MG63 (cell line): ENCODE measurements around the gene KCNC4. TPM values are rescaled to one million over a fixed set of nuclear protein-coding genes. Genes with fewer than 3 reads are reported as not detected.

Experiments used
- DNase-seq: peaks from one replicate; pipeline ENCODE4 v3.0.0-alpha.2; 2020
- H3K27me3 ChIP-seq: fragments of 250-450 bp; sonication (Bioruptor Pico); 2 replicates; pipeline ENCODE4 v1.5.1; 2020; ENCODE audit warnings: mild to moderate bottlenecking, moderate library complexity
- H3K36me3 ChIP-seq: fragments of 250-450 bp; sonication (Bioruptor Pico); 2 replicates; pipeline ENCODE4 v1.5.1; 2020; ENCODE audit warnings: mild to moderate bottlenecking, moderate library complexity
- H3K4me3 ChIP-seq: fragments of 250-450 bp; sonication (Bioruptor Pico); 2 replicates; pipeline ENCODE4 v1.5.1; 2020; ENCODE audit warnings: mild to moderate bottlenecking, moderate library complexity
- H3K9me3 ChIP-seq: fragments of 250-450 bp; sonication (Bioruptor Pico); 2 replicates; pipeline ENCODE4 v1.5.1; 2020; ENCODE audit warnings: mild to moderate bottlenecking, moderate library complexity
- total RNA-seq: library from RNA; depleted of rRNA; stranded (reverse); fragments of >200 nt; shearing (Covaris generic); gene quantifications from 2 replicates; pipeline ENCODE4 v1.2.3, GENCODE V29; 2014; ENCODE audit warnings: low replicate concordance

The KCNC4 gene
- total RNA-seq, 1 experiment from 2014 or later = 4.4 TPM

- Histone ChIP-seq H3K36me3 (no peaks in the 10 kb centered on the region; the same call in 1 of the 2 replicates), H3K4me3 (no peak overlapping the region), H3K9me3 (no peaks in the 10 kb centered on the region), H3K27me3 (no peaks in the 10 kb centered on the region)
- peak; percentile 57 for DNase-seq
Measured at GRCh38 chr1:110235834-110236682, 25.9 kb downstream of the KCNC4 start.

GRCh38 chr1:110237386-110238152, 27.5 kb downstream of the KCNC4 start:
- no peaks in the 10 kb centered on the region for H3K9me3 ChIP-seq
- no peak overlapping the region for H3K4me3 ChIP-seq
- no peak for DNase-seq
- H3K36me3 ChIP-seq = no peaks in the 10 kb centered on the region; the same call in 1 of the 2 replicates
- no peaks in the 10 kb centered on the region for H3K27me3 ChIP-seq

- no peak overlapping the region for H3K4me3 ChIP-seq
- H3K36me3 ChIP-seq = no peaks in the 10 kb centered on the region; the same call in 1 of the 2 replicates
- DNase-seq = no peak
- H3K9me3 ChIP-seq = no peaks in the 10 kb centered on the region
- H3K27me3 ChIP-seq = no peaks in the 10 kb centered on the region; the same call in 1 of the 2 replicates
Measured at GRCh38 chr1:110239441-110240430, 29.6 kb downstream of the KCNC4 start.

- no peak for DNase-seq
- Histone ChIP-seq H3K36me3 (no peaks in the 10 kb centered on the region; the same call in 1 of the 2 replicates), H3K9me3 (no peaks in the 10 kb centered on the region), H3K27me3 (no peaks in the 10 kb centered on the region; the same call in 1 of the 2 replicates), H3K4me3 (no peak overlapping the region)
Measured at GRCh38 chr1:110240476-110241210, 30.5 kb downstream of the KCNC4 start.

GRCh38 chr1:110241516-110241915, 31.4 kb downstream of the KCNC4 start:
- no peaks in the 10 kb centered on the region; the same call in 1 of the 2 replicates for H3K27me3 ChIP-seq
- H3K36me3 ChIP-seq = no peaks in the 10 kb centered on the region; the same call in 1 of the 2 replicates
- H3K9me3 ChIP-seq = no peaks in the 10 kb centered on the region
- no peak for DNase-seq
- no peak overlapping the region for H3K4me3 ChIP-seq

- no peak overlapping the region for H3K4me3 ChIP-seq
- H3K9me3 ChIP-seq = no peaks in the 10 kb centered on the region
- H3K36me3 ChIP-seq = no peaks in the 10 kb centered on the region
- no peak for DNase-seq
- H3K27me3 ChIP-seq = no peaks in the 10 kb centered on the region; the same call in 1 of the 2 replicates
Measured at GRCh38 chr1:110242062-110242461, 31.9 kb downstream of the KCNC4 start.

GRCh38 chr1:110242731-110243130, 32.6 kb downstream of the KCNC4 start:
- H3K4me3 ChIP-seq = no peak overlapping the region
- H3K27me3 ChIP-seq = no peaks in the 10 kb centered on the region; the same call in 1 of the 2 replicates
- no peak for DNase-seq
- no peaks in the 10 kb centered on the region for H3K9me3 ChIP-seq
- H3K36me3 ChIP-seq = no peaks in the 10 kb centered on the region

GRCh38 chr1:110243146-110243545, 33.0 kb downstream of the KCNC4 start:
- Histone ChIP-seq H3K9me3 (no peaks in the 10 kb centered on the region), H3K36me3 (no peaks in the 10 kb centered on the region), H3K27me3 (no peaks in the 10 kb centered on the region; the same call in 1 of the 2 replicates), H3K4me3 (no peak overlapping the region)
- DNase-seq = no peak

- no peaks in the 10 kb centered on the region; the same call in 1 of the 2 replicates for H3K27me3 ChIP-seq
- no peaks in the 10 kb centered on the region for H3K36me3 ChIP-seq
- H3K4me3 ChIP-seq = no peak overlapping the region
- DNase-seq = no peak
- no peaks in the 10 kb centered on the region for H3K9me3 ChIP-seq
Measured at GRCh38 chr1:110243574-110243973, 33.5 kb downstream of the KCNC4 start.

- H3K4me3 ChIP-seq = no peak overlapping the region
- no peaks in the 10 kb centered on the region for H3K9me3 ChIP-seq
- no peak for DNase-seq
- H3K27me3 ChIP-seq = no peaks in the 10 kb centered on the region; the same call in 1 of the 2 replicates
- H3K36me3 ChIP-seq = no peaks in the 10 kb centered on the region
Measured at GRCh38 chr1:110245876-110246620, 35.9 kb downstream of the KCNC4 start.

GRCh38 chr1:110248746-110249145, 38.6 kb downstream of the KCNC4 start:
- no peaks in the 10 kb centered on the region; the same call in 1 of the 2 replicates for H3K27me3 ChIP-seq
- H3K4me3 ChIP-seq = no peak overlapping the region
- no peaks in the 10 kb centered on the region for H3K9me3 ChIP-seq
- H3K36me3 ChIP-seq = no peaks in the 10 kb centered on the region
- no peak for DNase-seq

- no peak for DNase-seq
- Histone ChIP-seq H3K36me3 (no peaks in the 10 kb centered on the region), H3K9me3 (no peaks in the 10 kb centered on the region), H3K4me3 (no peak overlapping the region), H3K27me3 (no peaks in the 10 kb centered on the region; the same call in 1 of the 2 replicates)
Measured at GRCh38 chr1:110249256-110249655, 39.1 kb downstream of the KCNC4 start.

GRCh38 chr1:110250008-110250407, 39.9 kb downstream of the KCNC4 start:
- H3K36me3 ChIP-seq = no peaks in the 10 kb centered on the region
- H3K9me3 ChIP-seq = no peaks in the 10 kb centered on the region

GRCh38 chr1:110250749-110251148, 40.6 kb downstream of the KCNC4 start:
- H3K27me3 ChIP-seq = peaks cover 2% of the 10 kb centered on the region; the same call in 1 of the 2 replicates
- DNase-seq = no peak
- H3K36me3 ChIP-seq = no peaks in the 10 kb centered on the region
- no peak overlapping the region for H3K4me3 ChIP-seq
- H3K9me3 ChIP-seq = no peaks in the 10 kb centered on the region

More at GRCh38 chr1:110250008-110250407, 39.9 kb downstream of the KCNC4 start:
- Histone ChIP-seq H3K27me3 (peaks cover 2% of the 10 kb centered on the region; the same call in 1 of the 2 replicates), H3K4me3 (no peak overlapping the region)
- DNase-seq = no peak

GRCh38 chr1:110253213-110253612, 43.1 kb downstream of the KCNC4 start:
- no peaks in the 10 kb centered on the region for H3K36me3 ChIP-seq
- peaks cover 2% of the 10 kb centered on the region for H3K27me3 ChIP-seq
- DNase-seq = no peak
- no peak overlapping the region for H3K4me3 ChIP-seq
- no peaks in the 10 kb centered on the region for H3K9me3 ChIP-seq
